Body of pancreas (tissue), 4 donors: Measurements from ENCODE around the gene DLGAP1.

ENCODE experiments used
- POLR2A ChIP-seq, 3 donors: fragments of 450-650 bp; IDR thresholded peaks; one replicate each; pipeline ENCODE4 v1.6.1; 2016; ENCODE audit warnings: antibody characterized with exemption in 3 of 3, mild to moderate bottlenecking in 2 of 3
- TF ChIP-seq, protein P1 (sequence below), 7 experiments: fragments of 450-650 bp in 4 of 7; fragments of 200-600 bp in 3 of 7; sonication (generic) in 3 of 7; IDR thresholded peaks; one replicate each; pipeline ENCODE4 v1.5.1; 2016 to 2019; ENCODE audit warnings: antibody characterized with exemption in 7 of 7

- TF ChIP-seq POLR2A (IDR thresholded peaks at IDR 0.05), result peak in 1 of 3 donors; percentile 11
- TF ChIP-seq, protein P1, sequence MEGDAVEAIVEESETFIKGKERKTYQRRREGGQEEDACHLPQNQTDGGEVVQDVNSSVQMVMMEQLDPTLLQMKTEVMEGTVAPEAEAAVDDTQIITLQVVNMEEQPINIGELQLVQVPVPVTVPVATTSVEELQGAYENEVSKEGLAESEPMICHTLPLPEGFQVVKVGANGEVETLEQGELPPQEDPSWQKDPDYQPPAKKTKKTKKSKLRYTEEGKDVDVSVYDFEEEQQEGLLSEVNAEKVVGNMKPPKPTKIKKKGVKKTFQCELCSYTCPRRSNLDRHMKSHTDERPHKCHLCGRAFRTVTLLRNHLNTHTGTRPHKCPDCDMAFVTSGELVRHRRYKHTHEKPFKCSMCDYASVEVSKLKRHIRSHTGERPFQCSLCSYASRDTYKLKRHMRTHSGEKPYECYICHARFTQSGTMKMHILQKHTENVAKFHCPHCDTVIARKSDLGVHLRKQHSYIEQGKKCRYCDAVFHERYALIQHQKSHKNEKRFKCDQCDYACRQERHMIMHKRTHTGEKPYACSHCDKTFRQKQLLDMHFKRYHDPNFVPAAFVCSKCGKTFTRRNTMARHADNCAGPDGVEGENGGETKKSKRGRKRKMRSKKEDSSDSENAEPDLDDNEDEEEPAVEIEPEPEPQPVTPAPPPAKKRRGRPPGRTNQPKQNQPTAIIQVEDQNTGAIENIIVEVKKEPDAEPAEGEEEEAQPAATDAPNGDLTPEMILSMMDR (IDR thresholded peaks at IDR 0.05), result no peak
Observed at GRCh38 chr18:3603421-3604234, 851.5 kb downstream of the DLGAP1 start.
